GM12878 (cell line): ENCODE measurements around the gene ANO7. TPM values are rescaled to one million over a fixed set of nuclear protein-coding genes. Genes with fewer than 3 reads are reported as not detected.

ENCODE experiments used
- ATAC-seq: fragments of 200-7000 bp; cut with Tn5 transposase; 3 replicates; pipeline ENCODE4 v1.9.1; 2020; ENCODE audit warnings: mild to moderate bottlenecking, moderate library complexity
- BruUV-seq: library from RNA; stranded (reverse); fragments of 400-500 nt; replicated peaks from 2 replicates; lab custom pipeline; 2021; lab: Mats Ljungman, UMichigan
- CTCF ChIA-PET: fragments of 300-600 bp; sonication (Branson Sonifier 250); formaldehyde crosslinking; extraction: SDS; loops from one replicate; lab custom pipeline; 2021; ENCODE audit warnings: inconsistent platforms; lab: Yijun Ruan, JAX
- POLR2A ChIA-PET: fragments of 350-600 bp; formaldehyde crosslinking; extraction: SDS; loops from one replicate; lab custom pipeline; 2021; ENCODE audit warnings: inconsistent platforms; lab: Charles Lee
- RAD21 ChIA-PET: fragments of 300-600 bp; sonication (Branson Sonifier 250); formaldehyde crosslinking; loops from one replicate; lab custom pipeline; 2023; ENCODE audit warnings: antibody characterized with exemption; ENCODE audit not compliant: unreplicated experiment; lab: Charles Lee
- SMC1A ChIA-PET: fragments of 300-600 bp; sonication (Branson Sonifier 250); formaldehyde crosslinking; loops from one replicate; lab custom pipeline; 2023; ENCODE audit not compliant: unreplicated experiment, uncharacterized antibody; lab: Charles Lee
- DNase-seq: peaks from one replicate; pipeline ENCODE4 v3.0.0-alpha.2; 2011; ENCODE audit warnings: low read depth, low spot score
- FAIRE-seq: peaks from 3 replicates; lab custom pipeline; 2011; peaks lifted over from hg19 to GRCh38; lab: Jason Lieb, UNC
- H2AFZ ChIP-seq: 2 replicates; pipeline ENCODE4 v1.6.0; 2011; ENCODE audit warnings: low read depth, low read length, control low read depth; ENCODE audit not compliant: control insufficient read depth
- H3K27ac ChIP-seq: 2 replicates; pipeline ENCODE4 v1.5.1; 2011; ENCODE audit warnings: control low read depth; ENCODE audit not compliant: control insufficient read depth, insufficient read depth
- H3K27me3 ChIP-seq, 2 experiments: replicated peaks in 1 of 2; 2 replicates each; pipeline versions ENCODE4 v1.6.0 to v1.6.1; 2011; ENCODE audit warnings: low read length in 1 of 2; ENCODE audit not compliant: control insufficient read depth in 2 of 2, insufficient read depth in 2 of 2
- H3K36me3 ChIP-seq, 2 experiments: 2 replicates each; pipeline ENCODE4 v1.5.1; 2011; ENCODE audit warnings: low read length in 1 of 2; ENCODE audit not compliant: control insufficient read depth in 2 of 2, insufficient read depth in 2 of 2
- H3K4me1 ChIP-seq: 2 replicates; pipeline ENCODE4 v1.6.1; 2011; ENCODE audit warnings: mild to moderate bottlenecking, low read length, moderate library complexity, mixed read lengths; ENCODE audit not compliant: control insufficient read depth, insufficient read depth
- H3K4me2 ChIP-seq: 2 replicates; pipeline ENCODE4 v1.6.0; 2011; ENCODE audit warnings: control low read depth; ENCODE audit not compliant: control insufficient read depth, insufficient read depth
- H3K4me3 ChIP-seq: fragments of 200-600 bp; sonication (generic); 2 replicates; pipeline ENCODE4 v1.5.1; 2016
- H3K79me2 ChIP-seq: 2 replicates; pipeline ENCODE4 v1.6.0; 2011; ENCODE audit warnings: low read length; ENCODE audit not compliant: control insufficient read depth, insufficient read depth
- H3K9ac ChIP-seq: 2 replicates; pipeline ENCODE4 v1.8.0; 2011; ENCODE audit warnings: low read length, control low read depth, mixed read lengths; ENCODE audit not compliant: control insufficient read depth, insufficient read depth
- H3K9me3 ChIP-seq: replicated peaks from 3 replicates; pipeline ENCODE4 v1.5.1; 2011; ENCODE audit warnings: mild to moderate bottlenecking, low read length; ENCODE audit not compliant: control insufficient read depth, insufficient read depth
- H4K20me1 ChIP-seq: 2 replicates; pipeline ENCODE4 v1.6.0; 2011; ENCODE audit not compliant: control insufficient read depth, insufficient read depth
- CHD1 ChIP-seq: IDR thresholded peaks from 2 replicates; pipeline ENCODE4 v1.6.1; 2012; ENCODE audit warnings: low read depth, low read length, improper control_type of control experiment
- EZH2 ChIP-seq: IDR thresholded peaks from 2 replicates; pipeline ENCODE4 v1.6.1; 2012; ENCODE audit warnings: low read depth, mild to moderate bottlenecking, control low read depth, inconsistent platforms, low read length, borderline replicate concordance; ENCODE audit not compliant: control insufficient read depth
- FOXK2 ChIP-seq: fragments of 450-650 bp; IDR thresholded peaks from 2 replicates; pipeline ENCODE4 v1.6.1; 2017; ENCODE audit warnings: mild to moderate bottlenecking, moderate library complexity
- JUNB ChIP-seq: IDR thresholded peaks from 2 replicates; pipeline ENCODE4 v1.6.1; 2016; ENCODE audit warnings: antibody characterized with exemption, mild to moderate bottlenecking
- MXI1 ChIP-seq: fragments of 150-350 bp; IDR thresholded peaks from 2 replicates; pipeline ENCODE4 v1.6.1; 2011; ENCODE audit warnings: low read depth, mild to moderate bottlenecking, inconsistent platforms, low read length, improper control_type of control experiment
- NFIC ChIP-seq: IDR thresholded peaks from 2 replicates; pipeline ENCODE4 v1.6.1; 2012; ENCODE audit warnings: low read depth, mild to moderate bottlenecking, inconsistent platforms, low read length, moderate library complexity
- NFXL1 ChIP-seq: fragments of 450-650 bp; IDR thresholded peaks from 2 replicates; pipeline ENCODE4 v1.6.1; 2017; ENCODE audit warnings: antibody characterized with exemption, mild to moderate bottlenecking, borderline replicate concordance
- NFYA ChIP-seq: IDR thresholded peaks from 2 replicates; pipeline ENCODE4 v1.6.1; 2011; ENCODE audit warnings: low read depth, mild to moderate bottlenecking, low read length, improper control_type of control experiment, borderline replicate concordance
- NR2F1 ChIP-seq: fragments of 450-650 bp; conservative IDR thresholded peaks from 2 replicates; pipeline ENCODE4 v1.6.1; 2017; ENCODE audit warnings: mild to moderate bottlenecking
- PAX5 ChIP-seq: IDR thresholded peaks from 2 replicates; pipeline ENCODE4 v1.6.1; 2011; ENCODE audit warnings: low read depth, low read length, borderline replicate concordance
- PKNOX1 ChIP-seq: fragments of 450-650 bp; IDR thresholded peaks from 2 replicates; pipeline ENCODE4 v1.6.1; 2016; ENCODE audit warnings: mild to moderate bottlenecking
- RFX5 ChIP-seq: IDR thresholded peaks from 2 replicates; pipeline ENCODE4 v1.6.1; 2011; ENCODE audit warnings: low read depth, low read length, improper control_type of control experiment
- SREBF1 ChIP-seq: IDR thresholded peaks from 2 replicates; pipeline ENCODE4 v1.6.1; 2012; ENCODE audit warnings: mild to moderate bottlenecking, low read length
- SUPT20H ChIP-seq: IDR thresholded peaks from 2 replicates; pipeline ENCODE4 v1.6.1; 2011; ENCODE audit warnings: low read depth, mild to moderate bottlenecking, low read length, moderate library complexity, borderline replicate concordance; ENCODE audit not compliant: control insufficient read depth
- TAF1 ChIP-seq: IDR thresholded peaks from 2 replicates; pipeline ENCODE4 v1.6.1; 2011; ENCODE audit warnings: mild to moderate bottlenecking, low read depth, low read length, borderline replicate concordance
- YY1 ChIP-seq: IDR thresholded peaks from 2 replicates; pipeline ENCODE4 v1.6.1; 2011; ENCODE audit warnings: low read depth, mild to moderate bottlenecking, low read length
- ZBTB40 ChIP-seq: fragments of 450-650 bp; IDR thresholded peaks from 2 replicates; pipeline ENCODE4 v1.6.1; 2016; ENCODE audit warnings: mild to moderate bottlenecking, moderate library complexity, borderline replicate concordance
- WGBS: methylation state at CpG from one replicate; pipeline ENCODE4 v1.1.6; 2016; ENCODE audit warnings: low lambda C conversion rate; ENCODE audit not compliant: insufficient replicate concordance, insufficient coverage; ENCODE audit errors: missing lambda C conversion rate; 5-methylcytosine and 5-hydroxymethylcytosine counted together
- in situ Hi-C: fragments of 300-500 bp; cut with MboI; formaldehyde crosslinking; loops from 9 replicates; pipeline ENCODE4 v1.14.3; 2018; ENCODE audit warnings: mixed read lengths
- intact Hi-C: fragments of 100-400 bp; cut with micrococcal nuclease; formaldehyde crosslinking; loops from one replicate; pipeline ENCODE4 v1.14.2; 2022; ENCODE audit not compliant: unreplicated experiment
- polyA plus RNA-seq, 11 experiments: library from polyadenylated mRNA; depleted of rRNA in 4 of 11; unstranded in 6 of 11; stranded (reverse) in 5 of 11; fragments of >200 nt; fragmentation: Nextera tagmentation in 4 of 11; fragmentation: Illumina TruSeq in 1 of 11; extraction: Ambion mirVana in 4 of 11; extraction: Trizol in 1 of 11; gene quantifications; 1 replicate in 1 of 11; 2 replicates in 10 of 11; pipeline versions ENCODE4 v1.2.1 to v1.2.3, GENCODE V29; 2011 to 2016; ENCODE audit warnings: inconsistent platforms in 2 of 11, missing spikeins in 2 of 11, low read depth in 1 of 11
- total RNA-seq, 4 experiments: library from RNA; depleted of rRNA in 3 of 4; stranded (reverse); fragments of >200 nt in 3 of 4; fragmentation: Illumina TruSeq in 1 of 4; extraction: Trizol in 1 of 4; gene quantifications; 2 replicates each; pipeline versions ENCODE4 v1.2.1 to v1.2.3, GENCODE V29; 2013 to 2021

Gene ANO7
- total and polyA plus RNA-seq, 10 of the 15 experiments (the other 5 are each of a cell fraction or from before 2014, with no cell fraction given), result 0.08 to 1.4 (median 0.44) TPM

GRCh38 chr2:241173557-241173956 lies 14.9 kb upstream of the ANO7 start (continued):
- TF ChIP-seq SREBF1 (no peak), NR2F1 (no peak), PAX5 (no peak), SUPT20H (no peak), EZH2 (no peak), YY1 (no peak), RFX5 (no peak)
- TF ChIP-seq, all 136 proteins: peak for 0

- DNase-seq, result no peak
- CTCF ChIA-PET, result no interaction called here
- Histone ChIP-seq H3K27ac (no peak overlapping the region), H2AFZ (no peak overlapping the region), H3K36me3 (peaks cover 1 to 6% of the 10 kb centered on the region in 2 experiments; a peak in 3 of 4 replicates), H3K9ac (no peak overlapping the region), H3K9me3 (no peaks in the 10 kb centered on the region)
- TF ChIP-seq JUNB, result no peak
- TF ChIP-seq NFYA, result no peak
- TF ChIP-seq PKNOX1, result no peak
- TF ChIP-seq NFXL1, result no peak
- no peak for TF ChIP-seq NFIC
- TF ChIP-seq ZBTB40, result no peak
- TF ChIP-seq CHD1, result no peak
- no peak for TF ChIP-seq FOXK2
- TF ChIP-seq TAF1, result no peak
- no peak for TF ChIP-seq MXI1
- TF ChIP-seq, all 136 proteins: peak for 0
- ChIA-PET RAD21 (no interaction called here), POLR2A (no interaction called here), SMC1A (no interaction called here)
- Histone ChIP-seq H3K27me3 (no peaks in the 10 kb centered on the region), H3K79me2 (no peaks in the 10 kb centered on the region), H3K4me1 (no peaks in the 10 kb centered on the region), H4K20me1 (no peaks in the 10 kb centered on the region), H3K4me3 (no peak overlapping the region), H3K4me2 (no peak overlapping the region)
- intact Hi-C loops, result no loop called here
- no peak for ATAC-seq
- no TSS peak for BruUV-seq
- in situ Hi-C loops, result no loop called here
- no peak for FAIRE-seq
- WGBS, result 97% methylated on average over 12 of the region's 12 CpGs
Measured at GRCh38 chr2:241177526-241178334, 10.7 kb upstream of the ANO7 start.
